GM19023 (cell line): ENCODE data around the gene CHMP4B.

ENCODE experiments used
- ATAC-seq: cut with Tn5 transposase; IDR thresholded peaks from one replicate; pipeline ENCODE4 v1.9.1; 2021; ENCODE audit warnings: mild to moderate bottlenecking, moderate library complexity; ENCODE audit not compliant: unreplicated experiment

CHMP4B gene

DNA sequence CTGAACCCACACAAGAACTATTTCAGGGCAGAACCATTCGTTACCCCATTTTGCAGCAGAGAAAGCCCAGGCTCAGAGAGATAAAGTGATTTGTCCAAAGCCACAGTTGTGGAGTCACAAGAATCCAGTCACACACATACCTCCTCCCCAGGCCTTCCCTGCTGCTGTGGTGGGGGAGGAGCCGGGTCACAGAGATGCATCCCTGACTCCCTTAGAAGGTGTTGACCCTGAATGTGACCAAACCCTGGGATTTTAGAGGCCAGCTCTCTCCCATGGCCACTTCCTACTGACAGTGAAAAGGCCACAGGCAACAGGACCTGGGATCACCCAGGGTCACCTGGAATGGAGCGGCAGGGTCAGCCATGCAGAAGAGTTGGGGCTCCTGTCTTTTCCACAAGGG, 48.6 kb downstream of the CHMP4B start:
- ATAC-seq: no peak

- ATAC-seq: no peak
Measured at GRCh38 chr20:33861458-33861857, 50.3 kb downstream of the CHMP4B start.

DNA sequence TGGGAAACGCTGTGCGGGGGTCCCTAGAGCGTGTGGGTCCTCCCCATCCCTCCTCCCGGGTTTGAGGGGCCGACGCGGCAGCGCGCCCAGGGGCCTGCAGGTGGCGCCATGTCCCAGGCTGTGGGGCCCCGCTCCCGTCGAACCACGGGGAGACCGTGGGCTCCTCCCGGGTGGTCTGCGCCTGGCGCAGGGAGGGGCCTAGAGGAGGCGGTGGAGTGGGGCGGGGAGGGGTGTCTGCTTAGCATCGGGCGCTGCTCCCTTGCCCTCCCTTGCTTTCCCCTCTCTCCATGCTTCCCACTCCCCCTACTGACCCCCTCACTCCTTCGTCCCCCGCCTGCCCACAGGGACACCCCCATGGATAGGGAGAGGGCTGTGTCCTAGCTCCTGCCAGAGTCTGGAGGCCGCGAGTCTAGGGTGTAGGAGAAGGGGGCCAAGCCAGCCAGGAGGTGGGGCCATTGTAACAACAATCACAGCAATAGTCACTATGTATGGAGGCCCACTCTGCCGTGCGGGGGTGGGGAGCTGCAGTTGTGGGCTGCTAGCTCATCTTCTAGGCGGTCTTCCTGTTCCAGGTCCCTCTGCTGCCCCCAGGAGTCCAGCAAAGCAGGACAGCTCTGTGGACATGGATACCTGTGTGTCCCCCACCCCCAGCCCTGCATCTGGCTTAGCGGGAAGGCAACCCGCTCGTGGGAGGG, 51.7 kb downstream of the CHMP4B start:
- ATAC-seq: no peak

DNA sequence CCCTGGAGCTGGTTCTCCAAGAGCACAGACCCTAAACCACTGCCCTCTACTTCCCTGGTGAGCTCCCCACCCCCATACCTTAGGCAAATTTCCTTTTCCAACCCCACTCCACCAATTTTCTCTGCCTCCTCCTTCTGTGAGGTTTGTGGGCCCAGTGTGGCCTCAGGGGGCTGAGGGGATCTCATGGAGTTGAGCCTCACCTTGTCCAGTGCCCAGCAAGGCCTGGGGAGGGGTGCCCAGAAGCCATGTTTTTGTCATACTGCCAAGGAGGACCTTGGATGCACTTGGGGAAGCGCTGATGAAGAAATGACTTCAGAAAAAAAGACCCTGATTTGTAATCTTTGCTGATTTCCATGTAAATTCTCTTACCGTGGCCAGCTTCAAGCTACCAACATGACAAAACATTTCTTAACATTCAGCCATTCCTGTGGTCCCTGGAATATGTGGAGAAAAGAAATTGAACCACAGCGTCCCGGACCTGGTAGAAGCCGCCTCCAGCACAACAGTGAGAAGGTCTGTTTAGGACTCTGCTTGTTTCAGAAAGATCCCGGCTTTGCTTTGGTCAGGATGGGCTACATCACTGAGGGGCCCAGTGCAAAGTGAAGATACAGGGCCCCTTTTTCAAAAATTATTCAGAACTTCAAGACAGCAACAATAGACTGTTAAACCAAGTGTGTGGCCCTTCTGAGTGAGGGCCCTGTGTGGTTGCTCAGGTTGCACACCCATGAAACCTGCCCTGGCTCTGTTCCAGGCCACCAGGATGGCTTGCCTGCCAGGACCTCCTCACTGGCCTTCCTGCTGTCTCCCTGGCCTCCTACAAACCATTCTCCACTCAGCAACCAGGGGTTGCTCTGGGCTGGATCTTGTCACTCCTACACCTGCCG, 52.5 kb downstream of the CHMP4B start:
- ATAC-seq: no peak

- no peak for ATAC-seq
Measured at GRCh38 chr20:33864324-33864963, 53.3 kb downstream of the CHMP4B start.

GRCh38 chr20:33865761-33866370, 54.7 kb downstream of the CHMP4B start:
- no peak for ATAC-seq

GRCh38 chr20:33866398-33867100, 55.4 kb downstream of the CHMP4B start:
- no peak for ATAC-seq

DNA sequence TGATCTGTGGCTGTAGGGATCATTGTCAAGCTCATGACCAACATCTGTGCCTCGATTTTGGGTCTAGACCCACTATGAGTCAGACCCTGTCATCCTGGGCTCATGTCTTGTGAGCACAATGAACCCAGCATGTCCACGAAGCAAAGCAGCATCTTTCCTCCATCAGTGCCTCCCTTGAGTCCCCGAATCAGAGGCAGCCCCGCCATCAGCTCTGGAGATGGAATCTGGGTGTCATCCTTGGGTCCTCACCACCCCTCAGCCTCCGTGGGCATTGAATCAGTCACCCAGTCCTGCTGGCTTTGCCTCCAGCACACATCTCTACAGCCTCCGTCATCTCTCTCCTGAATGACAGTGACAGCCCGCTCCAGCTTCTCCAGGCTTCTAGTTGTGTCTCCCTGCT, 56.9 kb downstream of the CHMP4B start:
- no peak for ATAC-seq

DNA sequence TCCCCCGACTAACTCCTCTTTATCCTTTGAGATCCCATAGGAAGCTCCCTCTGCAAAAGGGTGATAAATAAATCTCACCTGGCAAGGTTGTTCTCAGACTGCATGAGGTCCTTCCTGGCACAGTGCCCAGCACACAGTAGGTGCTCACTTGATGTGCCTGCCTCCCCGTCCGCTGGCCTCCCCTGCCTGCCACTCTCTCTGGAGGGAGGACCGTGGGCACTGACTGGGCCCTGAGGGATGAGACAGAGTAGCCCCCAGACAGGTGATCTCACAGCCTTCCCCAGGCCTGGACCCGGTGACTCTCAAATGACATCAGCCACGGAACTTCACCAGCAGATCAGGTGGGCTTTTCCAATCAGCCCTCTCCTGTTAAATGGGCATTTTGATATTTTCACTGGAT, 57.4 kb downstream of the CHMP4B start:
- ATAC-seq: no peak

DNA sequence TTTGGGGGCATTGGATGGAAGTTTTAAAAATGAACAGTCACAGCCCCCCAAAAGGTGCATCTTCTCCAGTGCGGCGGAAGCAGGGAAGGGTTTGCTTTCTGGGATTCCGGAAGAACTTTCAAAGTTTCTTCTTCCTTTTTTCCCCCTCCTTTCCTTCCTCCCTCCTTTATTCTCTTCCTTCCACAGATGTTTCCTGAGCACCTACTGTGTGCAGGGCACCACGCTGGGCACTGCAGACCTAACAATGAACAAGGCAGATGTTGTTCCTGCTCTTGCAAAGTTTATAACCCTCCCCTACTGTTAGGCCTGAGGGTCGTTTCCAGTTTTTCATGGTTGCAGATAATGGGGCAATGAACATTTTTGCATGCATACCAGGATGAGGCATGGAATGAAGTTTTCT, 58.1 kb downstream of the CHMP4B start:
- ATAC-seq: no peak

GRCh38 chr20:33871362-33871761, 60.2 kb downstream of the CHMP4B start:
- ATAC-seq: no peak

GRCh38 chr20:33874129-33874528, 63.0 kb downstream of the CHMP4B start:
- ATAC-seq: no peak

- no peak for ATAC-seq
Measured at GRCh38 chr20:33875055-33875454, 63.9 kb downstream of the CHMP4B start.

DNA sequence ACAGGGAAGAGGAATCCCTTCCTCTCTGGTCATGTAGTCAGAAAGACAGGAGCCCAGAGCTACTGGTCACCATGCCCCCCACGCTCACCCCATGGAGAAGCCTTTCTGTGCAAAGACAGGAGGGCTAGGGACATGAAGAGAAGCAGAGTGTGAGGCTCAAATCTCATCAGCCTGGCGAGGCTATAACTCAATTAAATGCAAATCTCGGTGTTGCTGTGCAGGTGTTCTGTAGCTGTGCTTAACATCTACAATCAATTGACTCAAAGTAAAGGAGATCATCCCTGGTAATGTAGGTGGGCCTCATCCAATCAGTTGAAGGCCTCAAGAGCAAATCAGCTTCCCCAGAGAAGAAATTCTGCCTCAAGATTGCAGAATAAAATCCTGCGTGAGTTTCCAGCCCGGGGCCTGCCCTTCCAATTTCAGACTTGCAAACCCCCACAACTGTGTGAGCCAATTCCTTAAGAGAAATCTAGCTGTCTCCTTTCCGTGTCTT, 64.4 kb downstream of the CHMP4B start:
- no peak for ATAC-seq

- ATAC-seq: no peak
Measured at GRCh38 chr20:33878583-33878982, 67.4 kb downstream of the CHMP4B start.

GRCh38 chr20:33880396-33880795, 69.2 kb downstream of the CHMP4B start:
- ATAC-seq: no peak

GRCh38 chr20:33881989-33882388, 70.8 kb downstream of the CHMP4B start:
- ATAC-seq: no peak

DNA sequence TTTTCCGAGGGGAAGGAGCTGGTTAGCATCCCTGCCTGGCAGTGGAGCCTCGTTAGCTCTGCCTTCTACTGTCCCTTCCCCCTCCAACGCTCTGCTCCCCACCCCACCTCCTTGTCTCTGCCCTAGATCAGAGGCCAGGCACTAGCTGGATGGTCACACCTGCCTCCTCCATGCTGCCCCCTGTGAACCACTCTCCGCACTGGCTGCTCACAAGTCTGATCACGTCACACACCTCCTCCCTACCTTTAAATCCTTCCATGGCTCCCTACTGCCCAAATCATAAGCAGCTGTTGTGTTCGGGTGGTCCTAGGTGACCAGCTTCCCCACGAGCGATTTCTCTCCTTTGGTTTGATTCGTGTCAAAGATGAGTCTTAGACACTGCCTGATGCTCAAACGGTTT, 71.3 kb downstream of the CHMP4B start:
- no peak for ATAC-seq

GRCh38 chr20:33883164-33883563, 72.0 kb downstream of the CHMP4B start:
- ATAC-seq: peak; percentile 89

- ATAC-seq: no peak
Measured at GRCh38 chr20:33884633-33885032, 73.5 kb downstream of the CHMP4B start.

- no peak for ATAC-seq
Measured at GRCh38 chr20:33889312-33889711, 78.2 kb downstream of the CHMP4B start.
